ENCODE measurements around the gene NEUROG2.

NEUROG2 gene

GRCh38 chr4:112536123-112536522 lies 20.1 kb upstream of the NEUROG2 start:
- Histone ChIP-seq H3K4me1 (ENCODE audit: insufficient read depth, low read length) (no peaks in the 10 kb centered on the region), H3K27me3 (ENCODE audit: insufficient read depth, low read length, poor library complexity) (no peaks in the 10 kb centered on the region), H3K36me3 (ENCODE audit: insufficient read depth, low read length) (peaks cover 13% of the 10 kb centered on the region; the same call in 1 of the 2 replicates), H3K4me2 (ENCODE audit: insufficient read depth, low read length) (no peak overlapping the region), H3K9me3 (ENCODE audit: insufficient read depth, low read length, severe bottlenecking) (no peaks in the 10 kb centered on the region), H3K79me2 (ENCODE audit: insufficient read depth, low read length) (no peaks in the 10 kb centered on the region), H3K9ac (ENCODE audit: low read depth, low read length) (no peak overlapping the region), H3K4me3 (ENCODE audit: low read depth in 1 of 2, low read length in 2 of 2) (no peak overlapping the region), H4K20me1 (ENCODE audit: insufficient read depth, low read length) (no peaks in the 10 kb centered on the region), H3K27ac (ENCODE audit: low read length) (no peak overlapping the region), H2AFZ (ENCODE audit: low read depth, low read length) (no peak overlapping the region)
- ATAC-seq (ENCODE audit: insufficient read depth, low read depth) (no peak), DNase-seq (no peak)
- TF ChIP-seq CTCF (IDR thresholded peaks at IDR 0.05; ENCODE audit: borderline replicate concordance, extremely low read depth, low read length, poor library complexity, severe bottlenecking) (no peak), EZH2 (IDR thresholded peaks at IDR 0.05; ENCODE audit: borderline replicate concordance, low read depth, low read length, severe bottlenecking) (no peak)

DNA sequence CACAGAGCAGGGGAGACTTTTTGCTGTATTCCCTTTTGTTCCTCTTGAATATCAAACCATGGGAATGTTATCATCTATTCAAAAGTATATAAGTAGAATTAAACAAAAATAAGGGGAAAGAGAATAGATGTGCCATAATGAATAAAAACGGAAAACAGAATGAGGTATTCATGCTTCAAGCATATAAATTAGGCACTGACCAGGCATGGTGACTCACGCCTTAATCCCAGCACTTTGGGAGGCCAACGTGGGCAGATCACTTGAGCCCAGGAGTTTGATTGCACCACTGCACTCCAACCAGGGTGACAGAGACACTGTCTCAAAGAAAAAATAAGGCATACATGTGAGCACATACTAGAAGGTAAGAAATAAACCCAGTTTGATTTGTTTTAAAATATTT lies 16.3 kb upstream of the NEUROG2 start:
- no peaks in the 10 kb centered on the region for H4K20me1 ChIP-seq (ENCODE audit: insufficient read depth, low read length)
- H3K79me2 ChIP-seq (ENCODE audit: insufficient read depth, low read length) = no peaks in the 10 kb centered on the region
- no peak overlapping the region for H3K4me3 ChIP-seq (ENCODE audit: low read depth in 1 of 2, low read length in 2 of 2)
- no peaks in the 10 kb centered on the region for H3K9me3 ChIP-seq (ENCODE audit: insufficient read depth, low read length, severe bottlenecking)
- no peak for TF ChIP-seq CTCF (IDR thresholded peaks at IDR 0.05; ENCODE audit: borderline replicate concordance, extremely low read depth, low read length, poor library complexity, severe bottlenecking)
- no peak for TF ChIP-seq EZH2 (IDR thresholded peaks at IDR 0.05; ENCODE audit: borderline replicate concordance, low read depth, low read length, severe bottlenecking)
- ATAC-seq (ENCODE audit: insufficient read depth, low read depth) (no peak), DNase-seq (no peak)
- H3K27ac ChIP-seq (ENCODE audit: low read length) = no peak overlapping the region
- no peaks in the 10 kb centered on the region for H3K36me3 ChIP-seq (ENCODE audit: insufficient read depth, low read length)
- no peak overlapping the region for H2AFZ ChIP-seq (ENCODE audit: low read depth, low read length)
- no peak overlapping the region for H3K4me2 ChIP-seq (ENCODE audit: insufficient read depth, low read length)
- no peak overlapping the region for H3K9ac ChIP-seq (ENCODE audit: low read depth, low read length)
- H3K27me3 ChIP-seq (ENCODE audit: insufficient read depth, low read length, poor library complexity) = no peaks in the 10 kb centered on the region
- no peaks in the 10 kb centered on the region for H3K4me1 ChIP-seq (ENCODE audit: insufficient read depth, low read length)

GRCh38 chr4:112531146-112531545 lies 15.2 kb upstream of the NEUROG2 start:
- no peak for TF ChIP-seq CTCF (IDR thresholded peaks at IDR 0.05; ENCODE audit: borderline replicate concordance, extremely low read depth, low read length, poor library complexity, severe bottlenecking)
- H3K36me3 ChIP-seq (ENCODE audit: insufficient read depth, low read length) = no peaks in the 10 kb centered on the region
- no peak for ATAC-seq (ENCODE audit: insufficient read depth, low read depth)
- no peak overlapping the region for H3K4me3 ChIP-seq (ENCODE audit: low read depth in 1 of 2, low read length in 2 of 2)
- H3K4me2 ChIP-seq (ENCODE audit: insufficient read depth, low read length) = no peak overlapping the region
- H3K9me3 ChIP-seq (ENCODE audit: insufficient read depth, low read length, severe bottlenecking) = no peaks in the 10 kb centered on the region
- no peaks in the 10 kb centered on the region for H3K4me1 ChIP-seq (ENCODE audit: insufficient read depth, low read length)
- no peak overlapping the region for H2AFZ ChIP-seq (ENCODE audit: low read depth, low read length)
- no peaks in the 10 kb centered on the region for H3K79me2 ChIP-seq (ENCODE audit: insufficient read depth, low read length)
- no peaks in the 10 kb centered on the region for H3K27me3 ChIP-seq (ENCODE audit: insufficient read depth, low read length, poor library complexity)
- no peaks in the 10 kb centered on the region for H4K20me1 ChIP-seq (ENCODE audit: insufficient read depth, low read length)
- DNase-seq = no peak
- H3K9ac ChIP-seq (ENCODE audit: low read depth, low read length) = no peak overlapping the region
- no peak overlapping the region for H3K27ac ChIP-seq (ENCODE audit: low read length)

GRCh38 chr4:112526061-112526460 lies 10.1 kb upstream of the NEUROG2 start:
- DNase-seq (no peak), ATAC-seq (ENCODE audit: insufficient read depth, low read depth) (no peak)
- no peak for TF ChIP-seq EZH2 (IDR thresholded peaks at IDR 0.05; ENCODE audit: borderline replicate concordance, low read depth, low read length, severe bottlenecking)
- TF ChIP-seq CTCF (IDR thresholded peaks at IDR 0.05; ENCODE audit: borderline replicate concordance, extremely low read depth, low read length, poor library complexity, severe bottlenecking) = no peak
- Histone ChIP-seq H3K9me3 (ENCODE audit: insufficient read depth, low read length, severe bottlenecking) (no peaks in the 10 kb centered on the region), H3K4me1 (ENCODE audit: insufficient read depth, low read length) (no peaks in the 10 kb centered on the region), H3K27me3 (ENCODE audit: insufficient read depth, low read length, poor library complexity) (no peaks in the 10 kb centered on the region), H3K4me3 (ENCODE audit: low read depth in 1 of 2, low read length in 2 of 2) (no peak overlapping the region), H3K36me3 (ENCODE audit: insufficient read depth, low read length) (no peaks in the 10 kb centered on the region), H3K4me2 (ENCODE audit: insufficient read depth, low read length) (no peak overlapping the region), H2AFZ (ENCODE audit: low read depth, low read length) (no peak overlapping the region), H3K9ac (ENCODE audit: low read depth, low read length) (no peak overlapping the region), H3K27ac (ENCODE audit: low read length) (no peak overlapping the region), H3K79me2 (ENCODE audit: insufficient read depth, low read length) (no peaks in the 10 kb centered on the region), H4K20me1 (ENCODE audit: insufficient read depth, low read length) (no peaks in the 10 kb centered on the region)

Measured in DND-41 (cell line).